ENCODE measurements around the gene MATN1. TPM values are rescaled to one million over a fixed set of nuclear protein-coding genes. Genes with fewer than 3 reads are reported as not detected.

The MATN1 gene
- total RNA-seq, 1 experiment from 2014 or later: not detected

- no peak for DNase-seq
- H3K4me1 Mint-ChIP-seq (ENCODE audit: low read depth, unreplicated experiment): no peaks in the 10 kb centered on the region
- H3K36me3 ChIP-seq (ENCODE audit: control insufficient read depth, insufficient read depth, low read length): no peaks in the 10 kb centered on the region
- no peaks in the 10 kb centered on the region for H3K27me3 Mint-ChIP-seq (ENCODE audit: insufficient read depth, unreplicated experiment)
- POLR2A ChIA-PET: no interaction called here
- H3K36me3 Mint-ChIP-seq (ENCODE audit: insufficient read depth, unreplicated experiment): no peaks in the 10 kb centered on the region
- intact Hi-C loops (cut with micrococcal nuclease; ENCODE audit: unreplicated experiment): no loop called here
- CTCF ChIA-PET: no interaction called here
- no peak overlapping the region for H3K27ac Mint-ChIP-seq (ENCODE audit: unreplicated experiment)
- H3K4me3 ChIP-seq (ENCODE audit: low read depth, low read length): no peak overlapping the region
- H3K4me1 ChIP-seq: no peaks in the 10 kb centered on the region
- no peak overlapping the region for H3K4me3 Mint-ChIP-seq (ENCODE audit: unreplicated experiment)
- no peaks in the 10 kb centered on the region for H3K27me3 ChIP-seq (replicated peaks; ENCODE audit: control insufficient read depth, insufficient read depth, low read length)
- H3K9me3 ChIP-seq: no peaks in the 10 kb centered on the region
- BruUV-seq (replicated peaks): no TSS peak
- TF ChIP-seq CTCF (IDR thresholded peaks at IDR 0.05; ENCODE audit: insufficient read depth in 1 of 2, low read depth in 1 of 2, low read length in 1 of 2, severe bottlenecking in 1 of 2, unreplicated experiment in 1 of 2): no peak
- H3K9me3 Mint-ChIP-seq (ENCODE audit: unreplicated experiment): no peaks in the 10 kb centered on the region
Observed at GRCh38 chr1:30738715-30739559, 15.6 kb upstream of the MATN1 start.

GRCh38 chr1:30738040-30738714 is 14.8 kb upstream of the MATN1 start:
- no peaks in the 10 kb centered on the region for H3K36me3 ChIP-seq (ENCODE audit: control insufficient read depth, insufficient read depth, low read length)
- ChIA-PET POLR2A (no interaction called here), CTCF (no interaction called here)
- no peaks in the 10 kb centered on the region for H3K4me1 Mint-ChIP-seq (ENCODE audit: low read depth, unreplicated experiment)
- TF ChIP-seq CTCF (IDR thresholded peaks at IDR 0.05; ENCODE audit: insufficient read depth in 1 of 2, low read depth in 1 of 2, low read length in 1 of 2, severe bottlenecking in 1 of 2, unreplicated experiment in 1 of 2): no peak
- no peak overlapping the region for H3K4me3 Mint-ChIP-seq (ENCODE audit: unreplicated experiment)
- H3K9me3 Mint-ChIP-seq (ENCODE audit: unreplicated experiment): no peaks in the 10 kb centered on the region
- H3K27ac Mint-ChIP-seq (ENCODE audit: unreplicated experiment): no peak overlapping the region
- DNase-seq: no peak
- no TSS peak for BruUV-seq (replicated peaks)
- H3K27me3 ChIP-seq (replicated peaks; ENCODE audit: control insufficient read depth, insufficient read depth, low read length): no peaks in the 10 kb centered on the region
- H3K36me3 Mint-ChIP-seq (ENCODE audit: insufficient read depth, unreplicated experiment): no peaks in the 10 kb centered on the region
- no peaks in the 10 kb centered on the region for H3K4me1 ChIP-seq
- no peaks in the 10 kb centered on the region for H3K27me3 Mint-ChIP-seq (ENCODE audit: insufficient read depth, unreplicated experiment)
- H3K9me3 ChIP-seq: no peaks in the 10 kb centered on the region
- H3K4me3 ChIP-seq (ENCODE audit: low read depth, low read length): no peak overlapping the region
- intact Hi-C loops (cut with micrococcal nuclease; ENCODE audit: unreplicated experiment): no loop called here

- no peaks in the 10 kb centered on the region for H3K36me3 ChIP-seq (ENCODE audit: control insufficient read depth, insufficient read depth, low read length)
- Mint-ChIP-seq H3K27ac (ENCODE audit: unreplicated experiment) (no peak overlapping the region), H3K36me3 (ENCODE audit: insufficient read depth, unreplicated experiment) (no peaks in the 10 kb centered on the region), H3K9me3 (ENCODE audit: unreplicated experiment) (no peaks in the 10 kb centered on the region), H3K4me1 (ENCODE audit: low read depth, unreplicated experiment) (no peaks in the 10 kb centered on the region), H3K27me3 (ENCODE audit: insufficient read depth, unreplicated experiment) (no peaks in the 10 kb centered on the region), H3K4me3 (ENCODE audit: unreplicated experiment) (no peak overlapping the region)
- BruUV-seq (replicated peaks): no TSS peak
- H3K9me3 ChIP-seq: no peaks in the 10 kb centered on the region
- no peaks in the 10 kb centered on the region for H3K4me1 ChIP-seq
- no peak for TF ChIP-seq CTCF (IDR thresholded peaks at IDR 0.05; ENCODE audit: insufficient read depth in 1 of 2, low read depth in 1 of 2, low read length in 1 of 2, severe bottlenecking in 1 of 2, unreplicated experiment in 1 of 2)
- intact Hi-C loops (cut with micrococcal nuclease; ENCODE audit: unreplicated experiment): no loop called here
- H3K27me3 ChIP-seq (replicated peaks; ENCODE audit: control insufficient read depth, insufficient read depth, low read length): no peaks in the 10 kb centered on the region
- no peak overlapping the region for H3K4me3 ChIP-seq (ENCODE audit: low read depth, low read length)
- ChIA-PET CTCF (no interaction called here), POLR2A (no interaction called here)
- no peak for DNase-seq
Observed at GRCh38 chr1:30737357-30738039, 14.1 kb upstream of the MATN1 start.
